ENCODE results near the gene CIAO1.

GRCh38 chr2:96247896-96248295 lies 18.1 kb upstream of the CIAO1 start:
- TF ChIP-seq CTCF (IDR thresholded peaks at IDR 0.05) (no peak), POLR2A (IDR thresholded peaks at IDR 0.05) (no peak)

All from testis (tissue), 2 donors.